Ishikawa (cell line): ENCODE data around the gene AGPAT4.

Experiments
- CEBPB ChIP-seq: IDR thresholded peaks from 2 replicates; pipeline ENCODE4 v1.6.1; 2012
- CREB1 ChIP-seq: IDR thresholded peaks from 2 replicates; pipeline ENCODE4 v1.6.1; 2012; ENCODE audit warnings: low read depth
- EGR1 ChIP-seq: IDR thresholded peaks from 2 replicates; pipeline ENCODE4 v1.6.1; 2012
- EP300 ChIP-seq: IDR thresholded peaks from 2 replicates; pipeline ENCODE4 v1.6.1; 2012; ENCODE audit warnings: borderline replicate concordance
- FOXM1 ChIP-seq: IDR thresholded peaks from 2 replicates; pipeline ENCODE4 v1.6.1; 2012; ENCODE audit warnings: low read depth, borderline replicate concordance
- NFIC ChIP-seq: IDR thresholded peaks from 2 replicates; pipeline ENCODE4 v1.6.1; 2012
- RAD21 ChIP-seq: IDR thresholded peaks from 2 replicates; pipeline ENCODE4 v1.6.1; 2012; ENCODE audit warnings: low read depth
- REST ChIP-seq: IDR thresholded peaks from 2 replicates; pipeline ENCODE4 v1.6.1; 2012; ENCODE audit warnings: low read depth, mild to moderate bottlenecking
- TAF1 ChIP-seq: IDR thresholded peaks from 2 replicates; pipeline ENCODE4 v1.6.1; 2012; ENCODE audit warnings: low read depth, mild to moderate bottlenecking
- TCF12 ChIP-seq: IDR thresholded peaks from 2 replicates; pipeline ENCODE4 v1.6.1; 2012; ENCODE audit warnings: low read depth
- TEAD4 ChIP-seq: IDR thresholded peaks from 2 replicates; pipeline ENCODE4 v1.6.1; 2012
- YY1 ChIP-seq: IDR thresholded peaks from 2 replicates; pipeline ENCODE4 v1.6.1; 2012; ENCODE audit warnings: low read depth
- ZBTB7A ChIP-seq: IDR thresholded peaks from 2 replicates; pipeline ENCODE4 v1.6.1; 2012; ENCODE audit warnings: low read depth
- TF ChIP-seq, protein P1 (sequence below): IDR thresholded peaks from 2 replicates; pipeline ENCODE4 v1.6.1; 2012
- TF ChIP-seq, protein P2 (sequence below): IDR thresholded peaks from 2 replicates; pipeline ENCODE4 v1.6.1; 2012

Gene AGPAT4

GRCh38 chr6:161204866-161205557 is 68.8 kb downstream of the AGPAT4 start:
- TF ChIP-seq REST (no peak), TAF1 (no peak), RAD21 (no peak), EGR1 (no peak), CEBPB (no peak), FOXM1 (no peak), YY1 (no peak)
- TF ChIP-seq, protein P1, sequence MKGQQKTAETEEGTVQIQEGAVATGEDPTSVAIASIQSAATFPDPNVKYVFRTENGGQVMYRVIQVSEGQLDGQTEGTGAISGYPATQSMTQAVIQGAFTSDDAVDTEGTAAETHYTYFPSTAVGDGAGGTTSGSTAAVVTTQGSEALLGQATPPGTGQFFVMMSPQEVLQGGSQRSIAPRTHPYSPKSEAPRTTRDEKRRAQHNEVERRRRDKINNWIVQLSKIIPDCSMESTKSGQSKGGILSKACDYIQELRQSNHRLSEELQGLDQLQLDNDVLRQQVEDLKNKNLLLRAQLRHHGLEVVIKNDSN = no peak

- TF ChIP-seq TCF12 = no peak
- TF ChIP-seq NFIC = no peak
- TF ChIP-seq ZBTB7A = no peak
- no peak for TF ChIP-seq TAF1
- TF ChIP-seq CREB1 = no peak
- TF ChIP-seq, protein P1 = no peak
- TF ChIP-seq RAD21 = no peak
- no peak for TF ChIP-seq EGR1
- TF ChIP-seq EP300 = no peak
- no peak for TF ChIP-seq YY1
- TF ChIP-seq REST = no peak
- no peak for TF ChIP-seq CEBPB
- TF ChIP-seq TEAD4 = no peak
- TF ChIP-seq, protein P2, sequence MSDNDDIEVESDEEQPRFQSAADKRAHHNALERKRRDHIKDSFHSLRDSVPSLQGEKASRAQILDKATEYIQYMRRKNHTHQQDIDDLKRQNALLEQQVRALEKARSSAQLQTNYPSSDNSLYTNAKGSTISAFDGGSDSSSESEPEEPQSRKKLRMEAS = no peak
- TF ChIP-seq FOXM1 = no peak
Observed at GRCh38 chr6:161200610-161201370, 73.1 kb downstream of the AGPAT4 start.

DNA sequence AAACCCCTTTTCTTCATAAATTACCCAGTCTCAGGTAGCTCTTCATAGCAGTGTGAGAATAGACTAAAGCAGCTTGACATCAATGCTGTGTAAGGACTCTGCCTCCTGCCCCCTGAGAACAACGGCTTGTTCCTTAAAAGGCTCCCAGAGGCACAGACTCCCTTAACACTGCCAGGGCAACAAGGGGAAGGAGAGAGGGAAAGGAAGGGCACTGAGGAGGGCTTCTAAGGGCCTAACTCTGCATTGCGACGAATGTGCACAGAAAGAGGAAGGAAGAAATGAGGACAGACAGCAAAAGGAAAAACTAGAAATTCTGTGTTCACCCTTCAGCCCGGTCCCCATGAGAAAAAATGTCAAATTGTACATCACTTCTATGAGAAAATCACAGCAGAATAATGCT is 74.0 kb downstream of the AGPAT4 start:
- TF ChIP-seq, protein P1 = no peak
- no peak for TF ChIP-seq TAF1
- no peak for TF ChIP-seq TEAD4
- no peak for TF ChIP-seq EP300
- TF ChIP-seq TCF12 = no peak
- TF ChIP-seq NFIC = no peak
- no peak for TF ChIP-seq CEBPB

GRCh38 chr6:161198783-161199460 is 74.9 kb downstream of the AGPAT4 start:
- TF ChIP-seq, protein P2 = no peak
- TF ChIP-seq FOXM1 (no peak), ZBTB7A (no peak), TEAD4 (no peak), EP300 (no peak), REST (no peak)
- TF ChIP-seq, protein P1 = no peak
